HepG2 (cell line): ENCODE results near the gene ACAP2. TPM values are rescaled to one million over a fixed set of nuclear protein-coding genes. Genes with fewer than 3 reads are reported as not detected.

Experiments
- ARHGAP35 ChIP-seq: sonication (generic); formaldehyde crosslinking; IDR thresholded peaks from 2 replicates; pipeline ENCODE4 v1.9.0; 2022; ENCODE audit warnings: mild to moderate bottlenecking, inconsistent platforms, moderate library complexity, missing genetic modification reagents, borderline replicate concordance
- ELF1 ChIP-seq: sonication (generic); formaldehyde crosslinking; IDR thresholded peaks from 2 replicates; pipeline ENCODE4 v1.4.0; 2020; ENCODE audit warnings: missing genetic modification reagents
- ETV5 ChIP-seq: IDR thresholded peaks from 2 replicates; pipeline ENCODE4 v1.6.1; 2018; ENCODE audit warnings: missing biosample characterization, missing genetic modification reagents, inconsistent platforms, borderline replicate concordance
- HMGA1 ChIP-seq: sonication (generic); formaldehyde crosslinking; conservative IDR thresholded peaks from 2 replicates; pipeline ENCODE4 v1.4.0; 2020; ENCODE audit warnings: missing genetic modification reagents
- JARID2 ChIP-seq: sonication (generic); formaldehyde crosslinking; IDR thresholded peaks from 2 replicates; pipeline ENCODE4 v1.8.1; 2023; ENCODE audit warnings: missing genetic modification reagents, inconsistent platforms; ENCODE audit not compliant: insufficient replicate concordance
- KDM3A ChIP-seq: IDR thresholded peaks from 2 replicates; pipeline ENCODE4 v1.6.1; 2018; ENCODE audit warnings: low read depth, missing compliant biosample characterization
- KLF15 ChIP-seq: sonication (generic); formaldehyde crosslinking; IDR thresholded peaks from 2 replicates; pipeline ENCODE4 v1.8.1; 2023; ENCODE audit warnings: borderline replicate concordance, mild to moderate bottlenecking, inconsistent platforms, missing genetic modification reagents, mixed read lengths
- MEF2D ChIP-seq: sonication (generic); formaldehyde crosslinking; IDR thresholded peaks from 2 replicates; pipeline ENCODE4 v1.5.1; 2020; ENCODE audit warnings: mild to moderate bottlenecking, missing genetic modification reagents
- MIXL1 ChIP-seq: IDR thresholded peaks from 2 replicates; pipeline ENCODE4 v1.6.1; 2016
- MTA3 ChIP-seq: sonication (generic); formaldehyde crosslinking; IDR thresholded peaks from 2 replicates; pipeline ENCODE4 v1.4.0; 2020; ENCODE audit warnings: missing genetic modification reagents
- NFYC ChIP-seq: IDR thresholded peaks from 2 replicates; pipeline ENCODE4 v1.6.1; 2016; ENCODE audit warnings: missing genetic modification reagents, missing compliant biosample characterization
- NONO ChIP-seq, 2 experiments: fragments of 450-650 bp in 1 of 2; sonication (generic) in 1 of 2; formaldehyde crosslinking in 1 of 2; IDR thresholded peaks in 1 of 2; conservative IDR thresholded peaks in 1 of 2; 2 replicates each; pipeline versions ENCODE4 v1.6.1 to v1.8.0; 2017 to 2022; ENCODE audit warnings: mild to moderate bottlenecking in 1 of 2, missing genetic modification reagents in 1 of 2, moderate library complexity in 1 of 2
- PHB2 ChIP-seq: fragments of 450-650 bp; IDR thresholded peaks from 2 replicates; pipeline ENCODE4 v1.6.1; 2018; ENCODE audit not compliant: partially characterized antibody
- RCOR2 ChIP-seq: IDR thresholded peaks from 2 replicates; pipeline ENCODE4 v1.6.1; 2016; ENCODE audit warnings: missing biosample characterization, missing genetic modification reagents
- TAF15 ChIP-seq: fragments of 200-400 bp; formaldehyde crosslinking; IDR thresholded peaks from one replicate; pipeline ENCODE4 v1.6.1; 2018; ENCODE audit warnings: mild to moderate bottlenecking, low read depth, low read length; ENCODE audit not compliant: poor library complexity, severe bottlenecking
- TEF ChIP-seq: sonication (generic); formaldehyde crosslinking; IDR thresholded peaks from 2 replicates; pipeline ENCODE4 v1.5.0; 2020; ENCODE audit warnings: missing genetic modification reagents
- TFE3 ChIP-seq: IDR thresholded peaks from 2 replicates; pipeline ENCODE4 v1.6.1; 2016
- TRIM22 ChIP-seq: fragments of 450-650 bp; IDR thresholded peaks from 2 replicates; pipeline ENCODE4 v1.6.1; 2017
- ZFP36L2 ChIP-seq: sonication (generic); formaldehyde crosslinking; IDR thresholded peaks from 2 replicates; pipeline ENCODE4 v1.4.0; 2020; ENCODE audit warnings: missing genetic modification reagents
- ZMYM4 ChIP-seq: sonication (generic); formaldehyde crosslinking; IDR thresholded peaks from 2 replicates; pipeline ENCODE4 v1.8.1; 2023; ENCODE audit warnings: mild to moderate bottlenecking, missing genetic modification reagents
- ZNF616 ChIP-seq: sonication (generic); formaldehyde crosslinking; IDR thresholded peaks from 2 replicates; pipeline ENCODE4 v1.5.0; 2020; ENCODE audit warnings: low read depth, mild to moderate bottlenecking, missing genetic modification reagents
- polyA plus RNA-seq, 8 experiments: library from polyadenylated mRNA; depleted of rRNA in 3 of 8; stranded (reverse) in 7 of 8; unstranded in 1 of 8; fragments of >200 nt; fragmentation: Illumina TruSeq in 4 of 8; extraction: Trizol in 4 of 8; gene quantifications; 2 replicates each; pipeline versions ENCODE4 v1.2.1 to v1.2.3, GENCODE V29; 2011 to 2016; ENCODE audit warnings: low read depth in 4 of 8, missing spikeins in 1 of 8, mixed read lengths in 1 of 8; ENCODE audit not compliant: insufficient read depth in 1 of 8
- total RNA-seq, 5 experiments: library from RNA; depleted of rRNA; stranded (reverse); fragments of >200 nt; fragmentation: Illumina TruSeq; extraction: Trizol; gene quantifications; 2 replicates each; pipeline ENCODE4 v1.2.3, GENCODE V29; 2016; ENCODE audit warnings: low read depth in 1 of 5
- TF ChIP-seq, protein P1 (sequence below): sonication (generic); formaldehyde crosslinking; IDR thresholded peaks from 2 replicates; pipeline ENCODE4 v1.4.0; 2020; ENCODE audit warnings: missing genetic modification reagents
- TF ChIP-seq, protein P2 (sequence below): sonication (generic); formaldehyde crosslinking; IDR thresholded peaks from 2 replicates; pipeline ENCODE4 v1.4.0; 2020; ENCODE audit warnings: missing genetic modification reagents

Gene ACAP2
- total and polyA plus RNA-seq, 2 of the 13 experiments (the other 11 are each of a cell fraction or from before 2014, with no cell fraction given) = 7.3 to 23.9 TPM

DNA sequence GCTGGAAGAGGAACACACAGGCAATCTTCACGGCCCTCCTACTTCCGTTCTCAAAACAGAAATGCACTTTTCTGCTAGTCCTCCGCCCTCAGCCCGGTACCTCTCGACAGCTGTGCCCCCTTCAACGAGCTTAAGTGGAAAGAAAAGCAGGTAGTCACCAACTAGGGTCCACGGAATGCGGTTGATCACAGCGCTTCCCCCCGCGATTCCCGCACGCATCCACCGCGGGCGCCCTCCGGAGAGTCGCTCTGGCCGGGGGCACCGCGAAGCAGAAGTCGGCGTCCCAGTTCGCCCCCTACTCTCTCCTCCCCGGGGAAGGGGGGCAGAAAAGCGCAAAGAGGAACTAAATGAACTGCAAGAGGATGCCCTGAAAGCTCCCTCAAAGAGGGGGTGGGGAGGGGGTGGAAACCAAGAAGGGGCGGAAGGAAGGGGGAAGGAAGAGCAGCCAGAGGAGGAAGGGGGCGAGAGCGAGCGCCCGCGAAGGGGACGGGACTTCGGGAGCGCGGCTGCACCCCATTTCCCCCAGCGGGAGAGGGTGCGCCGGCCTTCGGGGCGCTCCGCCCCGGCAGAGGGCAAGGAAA, 738 bp downstream of the ACAP2 start (continued):
- TF ChIP-seq, protein P1, sequence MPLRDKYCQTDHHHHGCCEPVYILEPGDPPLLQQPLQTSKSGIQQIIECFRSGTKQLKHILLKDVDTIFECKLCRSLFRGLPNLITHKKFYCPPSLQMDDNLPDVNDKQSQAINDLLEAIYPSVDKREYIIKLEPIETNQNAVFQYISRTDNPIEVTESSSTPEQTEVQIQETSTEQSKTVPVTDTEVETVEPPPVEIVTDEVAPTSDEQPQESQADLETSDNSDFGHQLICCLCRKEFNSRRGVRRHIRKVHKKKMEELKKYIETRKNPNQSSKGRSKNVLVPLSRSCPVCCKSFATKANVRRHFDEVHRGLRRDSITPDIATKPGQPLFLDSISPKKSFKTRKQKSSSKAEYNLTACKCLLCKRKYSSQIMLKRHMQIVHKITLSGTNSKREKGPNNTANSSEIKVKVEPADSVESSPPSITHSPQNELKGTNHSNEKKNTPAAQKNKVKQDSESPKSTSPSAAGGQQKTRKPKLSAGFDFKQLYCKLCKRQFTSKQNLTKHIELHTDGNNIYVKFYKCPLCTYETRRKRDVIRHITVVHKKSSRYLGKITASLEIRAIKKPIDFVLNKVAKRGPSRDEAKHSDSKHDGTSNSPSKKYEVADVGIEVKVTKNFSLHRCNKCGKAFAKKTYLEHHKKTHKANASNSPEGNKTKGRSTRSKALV = no peak
- TF ChIP-seq JARID2 (CRISPR knock-in tag) (no peak), TRIM22 (no peak), TFE3 (CRISPR knock-in tag) (no peak), TAF15 (no peak), HMGA1 (CRISPR knock-in tag) (no peak), MIXL1 (CRISPR knock-in tag) (no peak), MEF2D (CRISPR knock-in tag) (0 out of 2 replicates have a peak, but pooled peaks have one; percentile 29), NONO (IDR thresholded peaks at IDR 0.05) (no peak), NONO (CRISPR knock-in tag; conservative IDR thresholded peaks at IDR 0.05) (0 out of 2 replicates have a peak, but pooled peaks have one; percentile 6), MTA3 (CRISPR knock-in tag) (no peak), RCOR2 (CRISPR knock-in tag) (no peak), ZNF616 (CRISPR knock-in tag) (no peak), NFYC (no peak), ARHGAP35 (CRISPR knock-in tag) (0 out of 2 replicates have a peak, but pooled peaks have one; percentile 17), TEF (CRISPR knock-in tag) (no peak), KLF15 (CRISPR knock-in tag) (no peak), ZFP36L2 (no peak), PHB2 (no peak), ETV5 (CRISPR knock-in tag) (peak; percentile 20; the same call in 1 of the 2 replicates), ELF1 (CRISPR knock-in tag) (no peak), KDM3A (no peak), ZMYM4 (CRISPR knock-in tag) (0 out of 2 replicates have a peak, but pooled peaks have one; percentile 21)
- TF ChIP-seq, protein P2, sequence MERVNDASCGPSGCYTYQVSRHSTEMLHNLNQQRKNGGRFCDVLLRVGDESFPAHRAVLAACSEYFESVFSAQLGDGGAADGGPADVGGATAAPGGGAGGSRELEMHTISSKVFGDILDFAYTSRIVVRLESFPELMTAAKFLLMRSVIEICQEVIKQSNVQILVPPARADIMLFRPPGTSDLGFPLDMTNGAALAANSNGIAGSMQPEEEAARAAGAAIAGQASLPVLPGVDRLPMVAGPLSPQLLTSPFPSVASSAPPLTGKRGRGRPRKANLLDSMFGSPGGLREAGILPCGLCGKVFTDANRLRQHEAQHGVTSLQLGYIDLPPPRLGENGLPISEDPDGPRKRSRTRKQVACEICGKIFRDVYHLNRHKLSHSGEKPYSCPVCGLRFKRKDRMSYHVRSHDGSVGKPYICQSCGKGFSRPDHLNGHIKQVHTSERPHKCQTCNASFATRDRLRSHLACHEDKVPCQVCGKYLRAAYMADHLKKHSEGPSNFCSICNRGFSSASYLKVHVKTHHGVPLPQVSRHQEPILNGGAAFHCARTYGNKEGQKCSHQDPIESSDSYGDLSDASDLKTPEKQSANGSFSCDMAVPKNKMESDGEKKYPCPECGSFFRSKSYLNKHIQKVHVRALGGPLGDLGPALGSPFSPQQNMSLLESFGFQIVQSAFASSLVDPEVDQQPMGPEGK = peak; percentile 17
